ENCODE data around the gene WNT16.

- TF ChIP-seq CTCF (conservative IDR thresholded peaks at IDR 0.05; ENCODE audit: low read length) (no peak), EZH2phosphoT487 (IDR thresholded peaks at IDR 0.05; ENCODE audit: borderline replicate concordance) (no peak)
Observed at GRCh38 chr7:121282129-121282528, 46.7 kb upstream of the WNT16 start.

All from Loucy (cell line).